Retinal pigment epithelial cell (primary cell): Measurements from ENCODE around the gene CACNB3.

Experiments used
- DNase-seq: peaks from one replicate; pipeline ENCODE4 v3.0.0-alpha.2; 2010; ENCODE audit warnings: low read depth
- H3K4me3 ChIP-seq: 2 replicates; pipeline ENCODE4 v1.5.1; 2011; ENCODE audit warnings: mild to moderate bottlenecking, low read length, control low read depth, moderate library complexity
- TF ChIP-seq, protein P1 (sequence below): conservative IDR thresholded peaks from 2 replicates; pipeline ENCODE4 v1.5.1; 2011; ENCODE audit warnings: low read depth, low read length, control low read depth, inconsistent platforms

Gene CACNB3

DNA sequence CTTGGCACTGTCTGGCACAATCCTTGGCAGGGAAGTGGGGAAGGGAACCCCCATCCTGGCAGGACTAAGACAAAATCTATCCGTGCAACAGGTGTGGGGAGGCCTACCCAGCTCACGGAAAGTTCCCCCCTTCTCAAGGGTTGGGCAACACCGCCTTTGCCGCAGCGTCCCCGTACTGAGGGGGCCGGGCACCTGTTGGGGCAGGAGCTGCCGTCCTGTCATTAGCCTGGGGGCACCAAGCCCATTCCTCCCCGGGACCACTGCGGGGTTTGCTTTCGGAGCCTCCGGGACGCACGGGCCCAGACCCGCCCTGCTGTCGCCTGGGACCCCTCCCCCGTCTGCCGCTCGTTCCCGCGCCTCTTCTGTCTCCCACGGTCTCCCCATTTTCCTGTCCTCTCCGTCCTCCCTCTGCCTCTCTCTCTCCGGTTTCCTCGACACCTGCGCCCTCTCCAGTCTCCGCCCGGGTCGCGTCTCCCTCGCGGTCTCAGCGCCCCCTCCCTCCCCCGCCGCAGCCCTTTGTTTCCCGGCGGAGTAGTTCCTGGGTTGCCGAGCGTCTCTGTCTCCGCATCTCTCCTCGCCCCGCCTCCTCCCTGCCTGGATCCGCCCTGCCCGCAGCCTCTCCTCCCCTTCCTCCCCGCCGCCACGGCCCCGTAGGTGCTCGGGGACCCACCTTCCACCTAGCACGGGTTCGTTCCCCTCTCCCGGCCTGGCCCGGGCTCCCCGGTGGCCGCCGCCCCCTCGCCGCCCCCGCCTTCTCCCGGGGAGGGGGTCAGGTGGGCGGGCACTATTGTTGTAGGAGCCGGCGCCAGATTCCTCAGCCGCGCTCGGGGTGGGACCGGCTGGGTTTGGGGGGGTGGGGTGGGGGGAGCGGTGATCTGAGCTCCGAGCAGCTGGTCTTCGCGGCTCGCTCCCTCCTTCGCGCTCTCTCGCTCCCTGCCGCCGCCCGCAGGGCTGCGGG, at the start of gene CACNB3:
Gene CACNB3, plus strand, starts transcription at position 624 of the 958 bp plus-strand sequence. CDS start 434 bp downstream, outside the sequence.
- TF ChIP-seq, protein P1, sequence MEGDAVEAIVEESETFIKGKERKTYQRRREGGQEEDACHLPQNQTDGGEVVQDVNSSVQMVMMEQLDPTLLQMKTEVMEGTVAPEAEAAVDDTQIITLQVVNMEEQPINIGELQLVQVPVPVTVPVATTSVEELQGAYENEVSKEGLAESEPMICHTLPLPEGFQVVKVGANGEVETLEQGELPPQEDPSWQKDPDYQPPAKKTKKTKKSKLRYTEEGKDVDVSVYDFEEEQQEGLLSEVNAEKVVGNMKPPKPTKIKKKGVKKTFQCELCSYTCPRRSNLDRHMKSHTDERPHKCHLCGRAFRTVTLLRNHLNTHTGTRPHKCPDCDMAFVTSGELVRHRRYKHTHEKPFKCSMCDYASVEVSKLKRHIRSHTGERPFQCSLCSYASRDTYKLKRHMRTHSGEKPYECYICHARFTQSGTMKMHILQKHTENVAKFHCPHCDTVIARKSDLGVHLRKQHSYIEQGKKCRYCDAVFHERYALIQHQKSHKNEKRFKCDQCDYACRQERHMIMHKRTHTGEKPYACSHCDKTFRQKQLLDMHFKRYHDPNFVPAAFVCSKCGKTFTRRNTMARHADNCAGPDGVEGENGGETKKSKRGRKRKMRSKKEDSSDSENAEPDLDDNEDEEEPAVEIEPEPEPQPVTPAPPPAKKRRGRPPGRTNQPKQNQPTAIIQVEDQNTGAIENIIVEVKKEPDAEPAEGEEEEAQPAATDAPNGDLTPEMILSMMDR: no peak
- peak within 1 kb of the TSS; percentile 72 for H3K4me3 ChIP-seq
- no peak for DNase-seq

DNA sequence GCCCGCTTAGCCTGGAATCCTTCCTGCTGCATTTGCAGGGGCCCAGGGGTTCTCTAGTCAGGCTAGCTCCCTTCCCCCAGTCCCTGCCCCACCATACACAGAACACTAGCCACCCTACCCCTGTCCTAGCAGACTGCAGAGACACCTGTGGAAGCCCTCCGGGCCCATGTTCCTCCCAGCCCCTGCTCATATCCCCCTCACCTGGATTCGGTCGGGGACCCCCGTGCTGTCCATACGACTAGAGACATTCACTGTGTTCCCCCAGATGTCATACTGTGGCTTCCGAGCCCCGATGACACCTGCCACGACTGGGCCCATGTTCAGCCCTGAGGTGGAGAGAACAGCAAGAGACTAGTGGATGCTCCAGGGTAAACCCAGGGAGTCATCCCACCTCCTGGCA, 49.6 kb upstream of the CACNB3 start:
- DNase-seq: no peak
- no peak overlapping the region for H3K4me3 ChIP-seq
- TF ChIP-seq, protein P1: no peak

DNA sequence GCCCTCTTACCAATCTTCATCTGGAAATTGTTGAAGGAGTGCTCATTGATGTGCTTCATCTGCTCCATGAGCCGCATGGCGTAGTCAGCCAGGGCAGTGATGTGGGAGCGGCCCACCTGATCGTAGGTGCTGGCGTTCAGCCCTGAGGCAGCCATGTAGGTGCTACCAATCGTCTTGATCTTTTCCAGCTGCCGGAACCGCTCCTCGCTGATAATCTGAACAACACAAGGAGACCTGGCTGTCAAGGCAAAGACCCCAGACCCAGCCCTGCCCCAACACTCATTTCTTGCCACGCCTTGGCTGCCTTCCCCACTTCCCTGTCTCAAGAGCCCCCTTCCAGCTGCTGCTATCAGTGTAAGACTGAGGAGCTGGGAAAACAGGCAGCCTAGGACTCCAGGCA, 47.5 kb upstream of the CACNB3 start:
- no peak for DNase-seq
- TF ChIP-seq, protein P1: no peak
- no peak overlapping the region for H3K4me3 ChIP-seq

GRCh38 chr12:48771588-48772112, 46.6 kb upstream of the CACNB3 start:
- TF ChIP-seq, protein P1: no peak
- H3K4me3 ChIP-seq: no peak overlapping the region
- DNase-seq: no peak

DNA sequence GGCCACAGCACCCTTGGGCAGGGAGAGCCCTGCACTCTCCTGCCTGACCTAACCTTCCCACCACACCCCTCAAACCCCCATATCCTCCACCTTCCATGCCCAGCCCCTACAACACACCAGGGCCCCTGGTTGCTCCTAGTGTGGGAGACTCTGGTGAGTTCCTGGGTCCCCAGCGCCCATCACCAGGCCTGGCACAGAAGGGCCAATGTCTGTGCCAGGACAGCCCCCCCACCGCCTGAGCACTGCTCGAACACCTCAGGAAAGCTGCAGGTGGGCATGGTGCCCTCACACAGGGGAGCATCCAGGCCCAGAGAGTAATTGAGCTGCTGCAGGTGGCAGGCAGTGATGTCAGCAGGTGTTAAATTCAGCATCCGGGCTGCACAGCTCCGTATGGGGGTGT, 44.6 kb upstream of the CACNB3 start:
- TF ChIP-seq, protein P1: no peak
- H3K4me3 ChIP-seq: no peak overlapping the region
- no peak for DNase-seq

DNA sequence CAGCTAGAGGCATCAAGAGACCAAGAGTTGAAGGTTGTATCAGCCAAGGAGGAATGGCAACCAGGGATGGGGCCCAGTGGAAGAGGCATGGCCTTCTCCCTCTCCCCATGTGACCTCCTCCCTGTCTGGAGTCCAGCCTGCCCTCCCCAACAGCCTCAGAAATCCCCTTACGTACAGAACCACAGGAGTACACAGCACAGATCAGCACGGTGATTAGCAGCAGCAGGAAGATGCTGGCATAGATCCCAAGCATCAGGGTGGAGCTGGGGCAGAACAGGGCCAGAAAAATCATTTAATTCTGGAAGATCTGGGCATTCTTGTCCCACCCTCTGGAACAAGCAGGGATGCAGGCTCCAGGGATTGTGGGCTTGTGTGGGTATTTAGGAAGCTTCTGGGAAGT, 43.8 kb upstream of the CACNB3 start:
- TF ChIP-seq, protein P1: no peak
- H3K4me3 ChIP-seq: no peak overlapping the region
- no peak for DNase-seq
